GM15510 (cell line): ENCODE measurements around the gene PRDM10.
A peak's percentile ranks its signal among the peaks of the same experiment; 100 is the strongest.

Experiments
- POLR2A ChIP-seq: IDR thresholded peaks from 3 replicates; pipeline ENCODE4 v1.6.1; 2011; ENCODE audit warnings: borderline replicate concordance; ENCODE audit not compliant: insufficient read length; ENCODE audit errors: extremely low read depth

The PRDM10 gene

GRCh38 chr11:129918361-129918760 is 84.3 kb downstream of the PRDM10 start:
- TF ChIP-seq POLR2A, result no peak

- TF ChIP-seq POLR2A, result no peak
Measured at GRCh38 chr11:129917231-129917630, 85.4 kb downstream of the PRDM10 start.

- no peak for TF ChIP-seq POLR2A
Measured at GRCh38 chr11:129911298-129911697, 91.3 kb downstream of the PRDM10 start.

GRCh38 chr11:129910360-129910759 is 92.3 kb downstream of the PRDM10 start:
- no peak for TF ChIP-seq POLR2A

GRCh38 chr11:129905402-129905801 is 97.2 kb downstream of the PRDM10 start:
- TF ChIP-seq POLR2A, result no peak

- no peak for TF ChIP-seq POLR2A
Measured at GRCh38 chr11:129896062-129896461, 106.6 kb downstream of the PRDM10 start.

- peak; percentile 83 for TF ChIP-seq POLR2A
Measured at GRCh38 chr11:129895126-129896041, 107.3 kb downstream of the PRDM10 start, which contains the start of gene NFRKB. TSS of gene NFRKB (minus strand) at chr11:129895578. CDS start at chr11:129892849, 2,729 bp downstream.

GRCh38 chr11:129894278-129895125 is 108.1 kb downstream of the PRDM10 start:
- TF ChIP-seq POLR2A, result no peak

- TF ChIP-seq POLR2A, result no peak
Measured at GRCh38 chr11:129888451-129888850, 114.2 kb downstream of the PRDM10 start.

GRCh38 chr11:129885381-129885780 is 117.3 kb downstream of the PRDM10 start:
- TF ChIP-seq POLR2A, result no peak

GRCh38 chr11:129884581-129884980 is 118.1 kb downstream of the PRDM10 start:
- no peak for TF ChIP-seq POLR2A

- no peak for TF ChIP-seq POLR2A
Measured at GRCh38 chr11:129881570-129882170, 121.0 kb downstream of the PRDM10 start.

GRCh38 chr11:129880311-129880710 is 122.3 kb downstream of the PRDM10 start:
- no peak for TF ChIP-seq POLR2A

- TF ChIP-seq POLR2A, result no peak
Measured at GRCh38 chr11:129871914-129872313, 130.7 kb downstream of the PRDM10 start.

- TF ChIP-seq POLR2A, result no peak
Measured at GRCh38 chr11:129866311-129866710, 136.3 kb downstream of the PRDM10 start.
